ENCODE results near the gene FBLL1. TPM values are rescaled to one million over a fixed set of nuclear protein-coding genes. Genes with fewer than 3 reads are reported as not detected.
A peak's percentile ranks its signal among the peaks of the same experiment; 100 is the strongest.

Gene FBLL1
- 1 to 10 TPM in 1 of 4 donors, under 1 TPM in 2, not detected in 1; 0.41 to 2.1 (median 0.83) TPM for total RNA-seq
- polyA plus RNA-seq: under 1 TPM in 2 of 3 donors, not detected in 1; 0.57 to 0.60 TPM

DNA sequence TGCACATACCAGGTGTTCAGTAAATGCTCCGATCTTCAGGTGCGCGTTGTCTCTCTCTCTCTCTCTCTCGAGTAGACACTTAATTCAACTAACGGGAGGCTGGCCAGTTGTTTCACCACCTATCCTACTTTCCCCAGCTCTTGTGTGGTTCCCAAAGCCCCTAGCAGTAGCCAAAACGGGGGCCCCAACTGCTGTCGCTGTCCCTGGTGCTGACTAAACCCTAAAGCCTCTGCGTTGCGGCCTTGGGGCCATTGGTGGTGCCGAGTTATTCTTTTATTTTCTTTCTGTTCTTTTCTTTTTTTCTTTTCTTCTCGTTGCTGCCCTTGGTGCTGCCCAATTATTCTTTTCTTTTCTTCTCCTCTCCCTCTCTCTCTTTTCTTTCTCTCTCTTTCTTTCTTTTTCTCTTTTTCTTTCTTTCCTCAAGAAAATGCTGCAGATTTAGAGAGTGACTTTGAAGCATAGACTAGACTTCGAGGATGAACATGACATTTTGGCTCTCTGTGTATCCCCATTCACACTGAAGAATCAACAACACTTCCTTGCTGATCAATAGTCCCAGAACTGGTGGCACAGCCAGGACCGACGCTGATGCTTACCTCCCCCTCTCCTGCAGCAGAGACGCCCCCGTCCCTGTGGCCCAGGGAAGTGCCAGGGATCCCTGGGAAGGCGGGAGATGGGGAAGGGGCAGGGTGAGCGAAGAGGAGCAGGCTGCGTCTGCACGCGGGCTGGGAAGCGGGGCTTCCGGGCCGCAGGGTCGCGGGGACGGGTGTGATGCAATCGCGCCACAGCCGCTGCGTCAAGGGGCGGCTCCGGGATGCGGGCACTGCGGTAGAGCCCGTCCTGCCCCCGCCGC lies at the start of gene FBLL1:
TSS of gene FBLL1 (plus strand) at position 785 of the 853 bp plus-strand sequence. CDS start 200 bp downstream, outside the sequence.
- TF ChIP-seq POLR2A (IDR thresholded peaks at IDR 0.05): no peak
- TF ChIP-seq POLR2AphosphoS5 (IDR thresholded peaks at IDR 0.05): no peak
- TF ChIP-seq, protein P1, sequence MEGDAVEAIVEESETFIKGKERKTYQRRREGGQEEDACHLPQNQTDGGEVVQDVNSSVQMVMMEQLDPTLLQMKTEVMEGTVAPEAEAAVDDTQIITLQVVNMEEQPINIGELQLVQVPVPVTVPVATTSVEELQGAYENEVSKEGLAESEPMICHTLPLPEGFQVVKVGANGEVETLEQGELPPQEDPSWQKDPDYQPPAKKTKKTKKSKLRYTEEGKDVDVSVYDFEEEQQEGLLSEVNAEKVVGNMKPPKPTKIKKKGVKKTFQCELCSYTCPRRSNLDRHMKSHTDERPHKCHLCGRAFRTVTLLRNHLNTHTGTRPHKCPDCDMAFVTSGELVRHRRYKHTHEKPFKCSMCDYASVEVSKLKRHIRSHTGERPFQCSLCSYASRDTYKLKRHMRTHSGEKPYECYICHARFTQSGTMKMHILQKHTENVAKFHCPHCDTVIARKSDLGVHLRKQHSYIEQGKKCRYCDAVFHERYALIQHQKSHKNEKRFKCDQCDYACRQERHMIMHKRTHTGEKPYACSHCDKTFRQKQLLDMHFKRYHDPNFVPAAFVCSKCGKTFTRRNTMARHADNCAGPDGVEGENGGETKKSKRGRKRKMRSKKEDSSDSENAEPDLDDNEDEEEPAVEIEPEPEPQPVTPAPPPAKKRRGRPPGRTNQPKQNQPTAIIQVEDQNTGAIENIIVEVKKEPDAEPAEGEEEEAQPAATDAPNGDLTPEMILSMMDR (IDR thresholded peaks at IDR 0.05): no peak
- TF ChIP-seq EP300 (IDR thresholded peaks at IDR 0.05): no peak
- Histone ChIP-seq H3K4me3 (peak within 1 kb of the TSS in 3 of 4 donors; percentile 32 to 55 (median 52)), H3K27ac (no peak within 1 kb of the TSS), H3K4me1 (peaks cover 0 to 12% (median 9%) of the 10 kb centered on the region in 4 donors), H3K9me3 (no peaks in the 10 kb centered on the region), H3K27me3 (peaks cover 18 to 46% (median 28%) of the 10 kb centered on the region in 3 donors), H3K36me3 (no peaks in the 10 kb centered on the region)
- DNase-seq: no peak
- intact Hi-C loops (cut with DNase I): no loop called here
- 18 to 22% methylated on average over 38 of the region's 38 CpGs for WGBS, 2 donors

DNA sequence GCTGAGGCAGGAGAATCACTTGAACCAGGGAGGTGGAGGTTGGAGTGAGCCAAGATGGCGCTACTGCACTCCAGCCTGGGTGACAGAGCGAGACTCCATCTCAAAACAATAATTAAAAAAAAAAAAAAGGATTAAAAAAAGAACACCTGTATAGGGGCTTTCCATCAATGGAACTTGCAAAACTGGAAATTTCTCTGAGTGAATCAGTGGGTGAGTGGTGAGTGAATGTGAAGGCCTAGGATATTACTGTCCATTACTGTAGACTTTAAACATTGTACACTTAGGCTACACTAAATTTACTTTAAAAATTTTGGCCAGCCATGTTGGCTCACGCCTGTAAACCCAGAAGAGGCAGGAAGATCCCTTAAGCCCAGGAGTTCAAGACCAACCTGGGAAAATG lies 48.5 kb upstream of the FBLL1 start:
- no peaks in the 10 kb centered on the region for H3K9me3 ChIP-seq
- H3K4me3 ChIP-seq: no peak overlapping the region
- WGBS, 2 donors: 95 to 98% methylated on average over 3 of the region's 3 CpGs
- intact Hi-C loops (cut with DNase I): no loop called here
- no peak for DNase-seq
- H3K27ac ChIP-seq: no peak overlapping the region
- no peaks in the 10 kb centered on the region for H3K27me3 ChIP-seq
- TF ChIP-seq, protein P1 (IDR thresholded peaks at IDR 0.05): no peak
- TF ChIP-seq EP300 (IDR thresholded peaks at IDR 0.05) (no peak), POLR2A (IDR thresholded peaks at IDR 0.05) (no peak)
- H3K4me1 ChIP-seq: no peaks in the 10 kb centered on the region
- no peaks in the 10 kb centered on the region for H3K36me3 ChIP-seq

DNA sequence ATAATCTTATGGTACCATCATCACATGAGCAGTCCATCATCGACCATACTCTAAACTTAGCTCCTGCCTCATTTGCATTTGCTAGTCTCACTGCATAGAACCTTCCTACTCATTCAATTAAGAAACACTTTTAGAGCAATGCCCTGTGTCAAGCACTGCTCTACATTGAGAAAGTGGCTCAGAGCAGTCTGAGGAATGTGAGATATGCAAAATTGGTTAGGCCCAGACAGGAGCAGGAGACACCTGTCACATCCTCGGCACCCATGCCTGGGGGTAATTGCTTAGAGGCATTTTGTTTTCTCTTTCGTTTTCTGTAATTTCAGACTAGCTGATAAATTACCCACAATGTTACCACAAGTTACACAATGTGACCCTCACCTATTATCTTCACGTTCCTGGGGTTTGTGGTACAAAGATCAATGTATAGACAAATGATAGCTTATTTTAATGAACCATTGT lies 47.7 kb upstream of the FBLL1 start:
- DNase-seq: no peak
- Histone ChIP-seq H3K27me3 (no peaks in the 10 kb centered on the region), H3K36me3 (no peaks in the 10 kb centered on the region), H3K4me1 (peaks cover 0 to 4% (median 0%) of the 10 kb centered on the region in 4 donors), H3K27ac (no peak overlapping the region), H3K9me3 (no peaks in the 10 kb centered on the region), H3K4me3 (no peak overlapping the region)
- 33 to 59% methylated on average over 4 of the region's 4 CpGs for WGBS, 2 donors
- intact Hi-C loops (cut with DNase I): no loop called here
- TF ChIP-seq, protein P1 (IDR thresholded peaks at IDR 0.05): no peak
- TF ChIP-seq POLR2AphosphoS5 (IDR thresholded peaks at IDR 0.05): no peak
- TF ChIP-seq EP300 (IDR thresholded peaks at IDR 0.05): no peak
- TF ChIP-seq POLR2A (IDR thresholded peaks at IDR 0.05): no peak

DNA sequence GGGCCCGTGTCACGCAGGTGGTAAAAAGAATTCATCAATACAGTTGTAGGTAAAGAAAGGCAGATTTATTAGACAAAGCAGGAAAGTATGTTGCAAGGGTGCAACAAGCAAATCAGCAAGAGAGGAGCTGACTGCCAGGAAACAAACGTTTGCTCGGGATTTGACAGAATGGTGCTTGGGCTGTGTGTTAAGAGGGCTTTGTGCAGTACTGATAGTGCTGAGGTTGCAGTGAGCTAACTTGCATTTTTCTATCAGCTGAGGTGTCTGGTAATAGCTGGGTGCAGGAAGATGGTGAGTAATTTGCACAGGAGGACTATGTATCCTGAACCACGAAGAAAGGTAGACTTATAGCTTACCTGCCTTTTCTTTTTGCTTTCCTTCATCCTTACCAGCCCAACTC lies 46.7 kb upstream of the FBLL1 start:
- H3K9me3 ChIP-seq: no peaks in the 10 kb centered on the region
- intact Hi-C loops (cut with DNase I): no loop called here
- no peak for DNase-seq
- no peaks in the 10 kb centered on the region for H3K36me3 ChIP-seq
- H3K4me3 ChIP-seq: no peak overlapping the region
- TF ChIP-seq EP300 (IDR thresholded peaks at IDR 0.05) (no peak), POLR2AphosphoS5 (IDR thresholded peaks at IDR 0.05) (no peak), POLR2A (IDR thresholded peaks at IDR 0.05) (no peak)
- TF ChIP-seq, protein P1 (IDR thresholded peaks at IDR 0.05): no peak
- peaks cover 0 to 10% (median 4%) of the 10 kb centered on the region in 4 donors for H3K4me1 ChIP-seq
- no peaks in the 10 kb centered on the region for H3K27me3 ChIP-seq
- no peak overlapping the region for H3K27ac ChIP-seq
- WGBS, 2 donors: 76 to 79% methylated on average over 5 of the region's 5 CpGs

Measured in sigmoid colon (tissue), 7 donors.